Rectal smooth muscle tissue (tissue), 1 donor: Measurements from ENCODE around the gene CHST15.

Source experiments
- H3K27ac ChIP-seq: one replicate; pipeline ENCODE4 v1.7.0; 2013; ENCODE audit warnings: low read depth, low read length, inconsistent platforms
- H3K27me3 ChIP-seq: one replicate; pipeline ENCODE4 v1.7.0; 2013; ENCODE audit warnings: low read length; ENCODE audit not compliant: control insufficient read depth, insufficient read depth
- H3K36me3 ChIP-seq: one replicate; pipeline ENCODE4 v1.7.0; 2013; ENCODE audit warnings: low read length; ENCODE audit not compliant: control insufficient read depth, insufficient read depth
- H3K4me1 ChIP-seq: one replicate; pipeline ENCODE4 v1.7.0; 2013; ENCODE audit warnings: low read length; ENCODE audit not compliant: control insufficient read depth, insufficient read depth
- H3K4me3 ChIP-seq: one replicate; pipeline ENCODE4 v1.7.0; 2013; ENCODE audit warnings: low read length
- H3K9ac ChIP-seq: one replicate; pipeline ENCODE4 v1.7.0; 2013; ENCODE audit warnings: low read length

The CHST15 gene

DNA sequence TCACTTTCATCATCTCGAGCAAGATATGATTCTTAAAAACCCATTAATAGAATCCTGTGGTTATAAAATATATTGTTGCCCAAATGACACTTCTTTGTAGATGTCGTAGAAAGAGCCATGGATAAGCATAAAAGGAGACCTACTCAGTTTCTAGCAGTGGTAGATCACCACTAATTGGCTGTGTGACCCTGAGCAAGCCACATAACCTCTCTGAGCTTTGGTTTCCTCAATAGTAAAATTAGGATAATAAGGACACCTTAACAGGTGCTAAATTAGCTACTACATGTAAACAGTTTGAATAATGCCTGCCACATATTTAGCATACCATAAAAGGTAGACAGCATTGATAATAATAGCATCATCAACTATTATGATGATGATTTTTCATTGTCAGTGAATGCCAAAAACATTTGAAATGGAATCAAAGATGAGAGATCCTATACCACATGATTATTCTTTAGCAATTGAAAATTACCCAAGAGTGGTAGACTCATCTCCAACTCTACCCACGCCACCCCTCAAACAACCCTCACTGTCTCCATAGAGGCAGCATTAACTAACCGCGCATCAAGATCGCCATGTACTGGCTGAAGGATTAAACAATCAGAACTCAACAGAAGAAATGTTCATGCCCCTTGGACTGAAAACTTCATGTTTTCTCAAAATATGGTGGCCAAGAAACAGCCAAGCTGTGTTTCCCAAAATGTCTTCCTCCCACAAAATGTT, 45.8 kb downstream of the CHST15 start:
- H3K4me1 ChIP-seq: peaks cover 3% of the 10 kb centered on the region
- no peaks in the 10 kb centered on the region for H3K36me3 ChIP-seq
- no peaks in the 10 kb centered on the region for H3K27me3 ChIP-seq
- H3K4me3 ChIP-seq: no peak overlapping the region
- no peak overlapping the region for H3K27ac ChIP-seq
- no peak overlapping the region for H3K9ac ChIP-seq

GRCh38 chr10:124045801-124046355, 47.5 kb downstream of the CHST15 start:
- Histone ChIP-seq H3K9ac (no peak overlapping the region), H3K4me3 (no peak overlapping the region), H3K4me1 (peaks cover 3% of the 10 kb centered on the region), H3K27ac (no peak overlapping the region), H3K27me3 (no peaks in the 10 kb centered on the region), H3K36me3 (no peaks in the 10 kb centered on the region)

DNA sequence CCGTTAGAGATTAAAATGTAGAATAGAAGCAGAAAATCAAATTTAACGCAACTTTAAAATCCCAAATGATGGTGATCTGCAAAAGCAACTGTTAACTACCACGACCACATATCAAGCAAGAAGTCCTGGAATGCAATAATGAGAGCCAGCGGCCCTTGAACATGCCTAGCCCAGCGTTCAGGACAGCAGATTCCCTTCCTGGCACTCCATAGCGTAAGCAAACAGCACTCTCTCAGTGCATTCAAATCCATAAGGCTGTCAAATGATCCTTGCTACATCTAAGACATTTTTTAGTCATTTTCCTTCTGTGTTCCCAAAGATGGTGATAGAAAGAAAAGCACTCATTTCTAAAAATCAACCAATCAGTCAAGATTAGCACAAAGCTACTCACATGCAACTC, 48.1 kb downstream of the CHST15 start:
- Histone ChIP-seq H3K4me3 (no peak overlapping the region), H3K9ac (no peak overlapping the region), H3K27ac (no peak overlapping the region), H3K4me1 (peaks cover 3% of the 10 kb centered on the region), H3K36me3 (no peaks in the 10 kb centered on the region), H3K27me3 (no peaks in the 10 kb centered on the region)

DNA sequence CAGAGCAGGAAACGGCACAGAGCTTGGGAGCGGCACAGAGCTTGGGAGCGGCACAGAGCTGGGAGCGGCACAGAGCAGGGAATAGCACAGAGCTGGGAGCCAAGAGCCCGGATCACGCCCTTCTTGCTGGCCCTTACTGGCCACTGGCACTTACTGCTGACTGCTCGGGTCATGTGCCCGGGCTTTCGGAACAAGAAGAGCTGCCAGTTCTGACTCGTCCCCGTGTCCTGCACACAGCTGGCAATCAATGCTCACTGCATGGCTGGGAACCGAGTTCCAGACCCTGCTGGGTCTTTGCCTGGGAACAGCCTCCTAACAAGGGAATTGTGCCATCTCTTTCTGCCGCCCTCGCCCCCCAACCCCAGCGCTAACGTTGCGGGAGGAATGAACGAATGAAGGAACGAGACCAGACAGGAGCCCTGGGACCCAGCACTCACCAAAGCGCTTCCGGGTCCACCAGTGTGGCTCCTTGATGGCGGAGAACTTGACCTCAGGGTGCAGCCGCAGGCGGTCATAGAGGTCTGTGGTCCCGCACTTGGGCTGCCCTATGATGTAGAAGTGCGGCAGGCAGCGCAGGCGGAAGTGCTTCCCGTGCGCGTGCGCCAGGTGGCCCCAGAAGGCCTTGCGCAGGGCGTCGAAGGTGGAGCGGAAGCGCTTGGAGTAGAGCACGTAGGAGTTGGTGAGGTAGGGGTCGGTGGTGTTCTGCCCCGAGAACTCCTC, 49.1 kb downstream of the CHST15 start:
- Histone ChIP-seq H3K27ac (no peak overlapping the region), H3K9ac (no peak overlapping the region), H3K4me3 (no peak overlapping the region), H3K36me3 (no peaks in the 10 kb centered on the region), H3K4me1 (peaks cover 3% of the 10 kb centered on the region), H3K27me3 (no peaks in the 10 kb centered on the region)

- Histone ChIP-seq H3K36me3 (no peaks in the 10 kb centered on the region), H3K27ac (peak overlapping the region; percentile 40), H3K9ac (no peak overlapping the region), H3K4me3 (no peak overlapping the region), H3K27me3 (no peaks in the 10 kb centered on the region), H3K4me1 (peaks cover 3% of the 10 kb centered on the region)
Measured at GRCh38 chr10:124043310-124044142, 49.9 kb downstream of the CHST15 start.

GRCh38 chr10:124042656-124043309, 50.6 kb downstream of the CHST15 start:
- H3K4me1 ChIP-seq: peaks cover 3% of the 10 kb centered on the region
- no peak overlapping the region for H3K9ac ChIP-seq
- H3K27me3 ChIP-seq: no peaks in the 10 kb centered on the region
- H3K27ac ChIP-seq: peak overlapping the region; percentile 40
- no peaks in the 10 kb centered on the region for H3K36me3 ChIP-seq
- H3K4me3 ChIP-seq: no peak overlapping the region

DNA sequence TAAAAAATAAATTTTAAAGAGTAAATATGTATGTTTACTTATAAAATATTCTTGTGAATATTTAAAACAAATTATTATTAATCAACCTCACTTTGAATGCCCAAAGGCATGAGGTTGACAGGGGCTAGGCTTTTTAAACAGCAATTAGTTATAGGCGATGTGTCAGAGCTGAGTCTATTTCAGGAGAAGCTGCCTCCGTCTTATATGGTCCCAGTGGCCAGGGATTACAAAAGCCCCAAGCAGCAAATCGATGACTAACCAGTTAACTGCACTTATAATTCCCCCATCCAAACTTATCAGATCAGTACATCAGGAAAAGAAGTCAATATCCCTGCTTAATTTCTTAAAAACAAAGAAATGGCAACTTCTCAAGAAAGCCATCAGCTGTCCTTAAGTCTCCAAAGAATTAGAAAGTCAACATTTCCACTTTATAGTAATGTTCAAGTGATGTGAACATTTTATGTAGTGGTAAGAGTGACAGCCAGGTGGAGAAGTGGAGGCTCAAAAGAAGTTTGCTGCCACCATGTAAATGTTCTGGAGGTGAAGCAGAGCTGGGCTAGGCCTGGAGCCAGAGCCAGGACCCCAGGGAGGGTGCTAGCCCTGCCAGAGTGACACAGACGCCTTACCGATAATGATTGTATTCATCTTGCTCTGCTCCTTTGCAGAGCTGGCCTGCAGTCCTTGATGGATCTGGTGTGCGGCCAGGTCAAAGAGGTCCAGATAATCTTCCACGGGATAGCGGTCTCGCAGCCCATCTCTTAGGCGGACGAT, 51.5 kb downstream of the CHST15 start:
- Histone ChIP-seq H3K4me1 (peaks cover 3% of the 10 kb centered on the region), H3K4me3 (no peak overlapping the region), H3K27me3 (no peaks in the 10 kb centered on the region), H3K27ac (no peak overlapping the region), H3K36me3 (peaks cover 5% of the 10 kb centered on the region), H3K9ac (no peak overlapping the region)

GRCh38 chr10:124040451-124041188, 52.8 kb downstream of the CHST15 start:
- Histone ChIP-seq H3K36me3 (peaks cover 7% of the 10 kb centered on the region), H3K4me3 (no peak overlapping the region), H3K27ac (no peak overlapping the region)

DNA sequence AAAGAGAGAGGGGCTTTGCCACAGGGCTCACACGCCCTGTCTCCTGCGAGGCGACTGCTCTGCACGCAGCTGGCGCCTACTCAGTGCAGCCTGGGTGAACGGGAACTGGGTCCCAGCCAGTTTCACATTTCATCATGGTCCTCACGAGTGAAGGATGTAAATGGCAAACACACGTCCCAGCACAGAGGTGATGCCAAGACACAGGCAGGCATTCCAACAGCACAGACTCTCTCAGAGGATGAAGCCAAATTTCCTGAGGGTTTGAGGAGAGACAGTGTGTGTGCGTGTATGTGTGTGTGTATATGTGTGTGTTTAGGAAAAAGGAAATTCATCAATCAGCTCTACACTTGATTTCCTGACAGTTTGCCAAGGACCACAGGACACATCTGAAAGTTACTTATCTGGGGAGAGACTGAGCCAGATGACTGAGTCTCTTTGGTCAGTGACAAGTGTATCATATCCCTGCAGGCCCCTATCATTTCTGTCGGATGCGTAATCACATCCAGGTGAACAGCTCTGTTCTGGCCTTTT, 53.9 kb downstream of the CHST15 start:
- Histone ChIP-seq H3K27me3 (no peaks in the 10 kb centered on the region), H3K9ac (no peak overlapping the region), H3K4me1 (peaks cover 3% of the 10 kb centered on the region), H3K4me3 (no peak overlapping the region), H3K27ac (no peak overlapping the region), H3K36me3 (peaks cover 7% of the 10 kb centered on the region)

More at GRCh38 chr10:124040451-124041188, 52.8 kb downstream of the CHST15 start:
- no peaks in the 10 kb centered on the region for H3K27me3 ChIP-seq
- H3K9ac ChIP-seq: no peak overlapping the region
- H3K4me1 ChIP-seq: peaks cover 3% of the 10 kb centered on the region

DNA sequence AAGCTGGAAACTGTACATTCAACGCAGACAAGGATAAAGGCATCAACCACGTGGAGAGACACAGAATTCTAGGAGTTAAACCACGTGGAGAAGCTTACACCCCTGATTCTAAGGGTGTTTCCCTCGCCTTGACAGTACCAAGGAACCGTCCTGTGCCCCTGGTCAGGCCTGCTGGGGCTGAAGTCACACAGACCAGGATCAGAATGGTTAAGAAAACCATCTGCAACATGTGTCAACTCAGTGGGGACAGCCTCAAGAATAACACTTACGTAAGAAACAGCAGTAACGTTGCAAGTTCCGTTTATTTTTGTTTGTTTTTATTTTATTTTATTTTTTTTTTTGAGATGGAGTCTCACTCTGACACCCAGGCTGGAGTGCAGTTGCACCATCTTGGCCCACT, 55.6 kb downstream of the CHST15 start:
- no peak overlapping the region for H3K4me3 ChIP-seq
- H3K4me1 ChIP-seq: peaks cover 10% of the 10 kb centered on the region
- no peaks in the 10 kb centered on the region for H3K27me3 ChIP-seq
- no peak overlapping the region for H3K27ac ChIP-seq
- H3K36me3 ChIP-seq: peaks cover 7% of the 10 kb centered on the region
- H3K9ac ChIP-seq: no peak overlapping the region

DNA sequence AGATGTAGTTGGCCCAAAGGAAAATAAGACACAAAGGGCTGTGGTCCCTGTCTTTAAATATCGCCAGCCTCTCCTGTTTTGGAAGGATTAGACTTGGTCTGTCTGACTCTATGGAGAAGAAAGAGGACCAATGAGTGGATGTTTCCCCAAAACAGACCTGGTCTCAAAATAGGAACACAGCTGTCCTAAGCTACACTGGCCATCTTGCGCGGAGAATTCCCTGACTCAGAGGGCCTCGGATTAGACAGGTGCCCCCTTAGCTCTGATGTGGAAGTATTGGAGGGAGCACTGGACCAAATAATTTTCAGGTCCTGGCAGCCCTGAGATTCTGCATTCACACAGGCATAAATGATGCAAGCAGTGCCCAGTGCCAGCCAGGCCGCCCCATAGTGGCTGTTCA, 56.1 kb downstream of the CHST15 start:
- no peak overlapping the region for H3K4me3 ChIP-seq
- no peak overlapping the region for H3K9ac ChIP-seq
- H3K27me3 ChIP-seq: no peaks in the 10 kb centered on the region
- peaks cover 12% of the 10 kb centered on the region for H3K4me1 ChIP-seq
- H3K36me3 ChIP-seq: peaks cover 7% of the 10 kb centered on the region
- H3K27ac ChIP-seq: no peak overlapping the region
